ENCODE results near the gene C9orf50.

C9orf50 gene

GRCh38 chr9:129631674-129632129, 10.8 kb upstream of the C9orf50 start:
- no peak for DNase-seq (ENCODE audit: low read depth)

- no peak for DNase-seq (ENCODE audit: low read depth)
These were observed 10.2 kb upstream of the C9orf50 start for GRCh38 chr9:129630967-129631673.

GRCh38 chr9:129629251-129629820, 8.4 kb upstream of the C9orf50 start:
- no peak for DNase-seq (ENCODE audit: low read depth)

GRCh38 chr9:129628709-129629108, 7.8 kb upstream of the C9orf50 start:
- no peak for DNase-seq (ENCODE audit: low read depth)

- no peak for DNase-seq (ENCODE audit: low read depth)
These were observed 6.9 kb upstream of the C9orf50 start for GRCh38 chr9:129627556-129628440.

- no peak for DNase-seq (ENCODE audit: low read depth)
These were observed 5.9 kb upstream of the C9orf50 start for GRCh38 chr9:129626625-129627284.

GRCh38 chr9:129626079-129626624, 5.3 kb upstream of the C9orf50 start, which contains the start of gene NTMT1:
TSS of gene NTMT1 (plus strand) at chr9:129626163. CDS start at chr9:129632704, 6,541 bp downstream.
- no peak for DNase-seq (ENCODE audit: low read depth)

- no peak for DNase-seq (ENCODE audit: low read depth)
These were observed 4.0 kb upstream of the C9orf50 start for GRCh38 chr9:129624947-129625346.

- DNase-seq (ENCODE audit: low read depth) = no peak
These were observed 3.4 kb upstream of the C9orf50 start for GRCh38 chr9:129624168-129624759.

- no peak for DNase-seq (ENCODE audit: low read depth)
These were observed 2.4 kb upstream of the C9orf50 start for GRCh38 chr9:129623331-129623730.

- no peak for DNase-seq (ENCODE audit: low read depth)
These were observed 873 bp downstream of the C9orf50 start for GRCh38 chr9:129619787-129620668.

- DNase-seq (ENCODE audit: low read depth) = no peak
These were observed 3.7 kb downstream of the C9orf50 start for GRCh38 chr9:129617167-129617566.

GRCh38 chr9:129615407-129616285, 5.3 kb downstream of the C9orf50 start:
- no peak for DNase-seq (ENCODE audit: low read depth)

- DNase-seq (ENCODE audit: low read depth) = no peak
These were observed 6.0 kb downstream of the C9orf50 start for GRCh38 chr9:129614932-129615331.

- no peak for DNase-seq (ENCODE audit: low read depth)
These were observed 7.3 kb downstream of the C9orf50 start for GRCh38 chr9:129613520-129614175.

GRCh38 chr9:129612815-129613519, 7.9 kb downstream of the C9orf50 start:
- DNase-seq (ENCODE audit: low read depth) = no peak

GRCh38 chr9:129612123-129612522, 8.8 kb downstream of the C9orf50 start:
- DNase-seq (ENCODE audit: low read depth) = no peak

- DNase-seq (ENCODE audit: low read depth) = no peak
These were observed 9.5 kb downstream of the C9orf50 start for GRCh38 chr9:129611307-129611800.

Measured in CMK (cell line).